NCI-H345 treated with DMSO at 0.1 percent for 48 hours (cell line): ENCODE data around the gene CCNDBP1.
"Not testable (repeated sequence)": the region's sequence is repeated elsewhere in the genome, so short reads cannot be mapped to it uniquely, and the experiment has no call there.

Source experiments
- DNase-seq: peaks from one replicate; lab custom pipeline; 2025; ENCODE audit not compliant: unreplicated experiment; lab: John Stamatoyannopoulos, UW

Gene CCNDBP1, protein sequence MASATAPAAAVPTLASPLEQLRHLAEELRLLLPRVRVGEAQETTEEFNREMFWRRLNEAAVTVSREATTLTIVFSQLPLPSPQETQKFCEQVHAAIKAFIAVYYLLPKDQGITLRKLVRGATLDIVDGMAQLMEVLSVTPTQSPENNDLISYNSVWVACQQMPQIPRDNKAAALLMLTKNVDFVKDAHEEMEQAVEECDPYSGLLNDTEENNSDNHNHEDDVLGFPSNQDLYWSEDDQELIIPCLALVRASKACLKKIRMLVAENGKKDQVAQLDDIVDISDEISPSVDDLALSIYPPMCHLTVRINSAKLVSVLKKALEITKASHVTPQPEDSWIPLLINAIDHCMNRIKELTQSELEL

DNA sequence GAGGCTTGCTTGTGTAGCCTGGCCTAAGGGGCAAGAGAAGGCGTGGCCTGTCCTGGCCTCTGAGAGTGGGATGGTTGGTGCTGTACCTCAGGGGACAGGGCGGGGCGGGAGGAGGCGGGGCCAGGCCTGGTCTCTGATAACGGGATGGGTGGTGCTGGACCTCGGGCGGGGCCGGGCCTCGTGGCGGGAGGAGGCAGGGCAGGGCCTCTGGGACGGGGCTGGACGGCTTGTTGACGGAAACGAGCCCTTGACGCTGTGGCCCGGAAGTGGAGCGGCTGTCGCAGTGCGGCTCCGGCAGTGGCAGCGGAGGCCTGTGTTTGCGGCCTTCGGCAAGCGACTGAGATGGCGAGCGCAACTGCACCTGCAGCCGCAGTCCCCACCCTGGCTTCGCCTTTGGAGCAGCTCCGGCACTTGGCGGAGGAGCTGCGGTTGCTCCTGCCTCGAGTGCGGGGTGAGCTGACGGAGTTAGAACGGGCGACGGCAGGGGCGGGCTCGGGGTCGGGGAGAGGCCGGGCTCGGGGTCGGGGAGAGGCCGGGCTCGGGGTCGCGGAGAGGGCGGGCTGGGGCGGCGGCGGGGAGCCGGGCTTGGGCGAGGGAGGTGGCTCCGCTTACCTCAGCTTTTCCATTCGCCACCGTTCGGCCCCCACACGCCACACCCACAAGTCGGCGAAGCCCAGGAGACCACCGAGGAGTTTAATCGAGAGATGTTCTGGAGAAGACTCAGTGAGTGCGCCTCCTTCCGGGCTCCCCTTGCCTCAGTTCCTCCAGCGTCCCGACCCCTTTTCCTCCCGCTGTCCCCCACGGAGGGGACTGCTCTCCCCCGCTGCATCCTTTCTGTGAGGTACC is at the start of gene CCNDBP1:
CCNDBP1 (plus strand) TSS at position 247 of the 846 bp plus-strand sequence; CDS start at position 343, 96 bp downstream.
- peak; percentile 49 for DNase-seq

DNA sequence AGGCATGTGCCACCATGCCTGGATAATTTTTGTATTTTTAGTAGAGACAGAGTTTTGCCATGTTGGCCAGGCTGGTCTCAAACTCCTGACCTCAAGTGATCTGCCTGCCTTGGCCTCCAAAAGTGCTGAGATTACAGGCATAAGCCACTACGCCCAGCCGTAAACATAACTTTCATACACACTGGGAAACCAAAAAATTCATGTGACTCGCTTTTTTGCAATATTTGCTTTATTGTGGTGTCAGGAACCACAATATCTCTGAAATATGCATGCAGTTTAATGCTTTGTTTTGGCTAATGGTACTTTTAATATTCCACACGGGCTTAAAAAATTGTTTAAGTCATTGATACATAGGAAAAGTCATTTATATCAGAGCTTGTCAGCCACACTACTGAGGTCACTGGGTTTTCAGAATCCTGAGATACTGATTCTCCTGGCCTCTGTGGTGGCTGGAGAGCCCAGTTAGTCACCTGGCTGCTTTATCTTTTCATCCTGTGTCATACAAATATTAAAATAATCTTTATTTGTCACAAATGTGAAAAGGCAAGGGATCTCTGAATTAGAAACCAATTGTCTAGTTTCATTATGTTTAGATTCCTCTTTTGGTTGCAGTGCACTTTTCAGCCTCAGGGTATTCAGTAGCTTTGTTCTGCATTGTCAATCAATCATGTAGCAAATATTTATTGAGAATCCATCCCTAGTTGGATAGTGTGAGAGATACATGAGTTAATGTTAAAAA is 41.8 kb upstream of the CCNDBP1 start:
- no peak for DNase-seq

DNA sequence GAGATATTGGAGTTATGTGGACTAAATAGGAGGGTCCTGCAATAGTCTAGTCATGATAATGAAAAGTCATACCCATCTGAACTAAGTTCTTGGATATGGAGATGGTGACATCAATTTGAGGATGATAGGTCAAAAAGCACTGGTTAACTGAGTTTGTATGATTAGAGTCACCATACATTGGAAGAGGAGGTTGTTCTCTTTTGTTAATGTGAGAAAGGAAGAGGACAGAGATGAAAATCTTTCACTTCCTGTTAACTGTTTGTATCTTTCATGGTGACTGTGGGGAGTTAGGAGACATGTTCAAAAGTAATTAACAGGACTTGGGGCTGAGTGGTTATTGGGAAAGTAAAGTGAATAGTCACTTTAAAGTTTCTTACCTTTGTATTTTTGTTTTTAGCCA is 40.7 kb upstream of the CCNDBP1 start:
- no peak for DNase-seq

DNA sequence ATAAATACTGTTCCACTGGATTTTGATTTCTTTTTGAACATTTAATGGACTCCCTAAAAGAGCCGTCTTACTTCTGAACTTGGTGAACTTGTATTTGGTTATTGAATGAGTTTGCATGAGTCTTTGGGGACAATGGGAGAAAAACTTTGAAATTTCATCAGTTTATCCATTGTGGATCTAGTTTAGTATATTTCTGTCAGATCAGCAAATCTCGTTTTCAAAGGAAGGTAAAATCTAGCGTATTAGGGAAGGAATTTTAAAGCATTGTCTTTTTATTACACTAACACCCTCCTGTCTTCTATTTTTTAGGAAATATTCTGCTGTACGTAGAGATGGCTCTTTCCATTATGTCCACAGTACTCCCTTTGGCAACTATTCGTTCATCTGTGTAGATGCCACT is 39.0 kb upstream of the CCNDBP1 start:
- DNase-seq, result no peak

DNA sequence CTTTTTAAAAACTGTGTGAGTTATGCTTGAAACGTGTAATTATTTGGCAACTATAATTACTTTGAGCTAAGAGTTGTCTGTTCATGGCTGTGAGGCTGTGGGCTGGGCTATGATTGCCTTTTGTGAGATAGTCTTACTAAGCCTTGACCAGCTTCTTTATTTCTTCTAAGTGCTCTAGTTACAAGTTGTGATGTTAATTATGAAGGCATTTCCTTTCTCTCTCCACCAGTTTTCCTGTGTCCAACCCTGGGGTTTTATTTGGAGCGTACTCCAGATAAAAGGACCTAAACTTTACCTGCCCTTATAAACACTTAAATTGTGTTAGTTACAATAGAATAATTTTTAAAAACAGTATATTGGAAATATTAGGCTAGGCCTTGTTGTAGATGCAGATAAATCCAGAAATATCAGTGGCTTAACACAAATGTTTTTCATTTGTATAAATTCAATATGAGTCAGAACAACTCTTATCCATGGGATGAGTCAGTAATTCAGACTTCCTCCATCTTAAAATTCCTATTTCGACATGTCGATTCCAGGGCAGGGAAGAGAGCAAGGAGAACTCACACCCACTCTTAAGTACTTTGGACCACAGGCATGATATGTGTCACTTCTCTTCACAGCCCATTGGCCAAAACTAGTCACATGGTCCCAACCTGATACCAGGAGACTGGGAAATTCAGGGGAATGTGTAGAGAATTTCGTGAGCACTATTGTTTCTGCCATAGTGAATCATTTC is 34.8 kb upstream of the CCNDBP1 start:
- no peak for DNase-seq

DNA sequence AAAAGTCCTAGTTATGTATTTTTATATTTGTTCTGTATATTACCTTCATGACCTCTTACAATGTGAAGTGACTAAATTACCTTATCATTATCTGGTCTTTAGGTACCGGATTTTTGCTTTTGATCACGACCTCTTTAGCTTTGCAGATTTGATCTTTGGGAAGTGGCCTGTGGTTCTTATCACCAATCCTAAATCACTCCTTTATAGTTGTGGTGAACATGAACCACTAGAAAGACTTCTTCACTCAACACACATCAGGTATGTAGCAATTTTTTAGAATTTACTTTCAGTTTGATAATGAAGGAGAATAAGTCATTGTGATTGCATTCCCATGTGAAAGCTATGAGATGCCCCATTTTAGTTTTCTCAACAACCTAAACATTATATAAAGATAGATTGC is 33.5 kb upstream of the CCNDBP1 start:
- DNase-seq, result no peak

DNA sequence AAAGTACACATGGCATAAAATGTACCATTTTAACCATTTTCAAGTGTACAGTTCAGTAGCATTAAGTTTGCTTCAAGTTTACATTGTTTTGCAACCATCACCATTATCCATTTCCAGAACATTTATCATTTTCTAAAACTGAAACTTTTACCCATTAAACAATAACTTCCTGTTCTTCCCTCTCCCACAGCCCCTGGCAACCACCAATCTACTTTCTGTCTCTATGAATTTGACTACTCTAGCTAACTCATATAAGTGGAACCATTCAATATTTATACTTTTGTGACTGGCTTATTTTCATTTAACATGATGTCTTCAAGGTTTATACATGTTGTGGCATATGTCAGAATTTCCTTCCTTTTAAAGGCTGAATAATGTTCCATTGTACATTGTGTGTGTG is 31.9 kb upstream of the CCNDBP1 start:
- DNase-seq, result no peak

DNA sequence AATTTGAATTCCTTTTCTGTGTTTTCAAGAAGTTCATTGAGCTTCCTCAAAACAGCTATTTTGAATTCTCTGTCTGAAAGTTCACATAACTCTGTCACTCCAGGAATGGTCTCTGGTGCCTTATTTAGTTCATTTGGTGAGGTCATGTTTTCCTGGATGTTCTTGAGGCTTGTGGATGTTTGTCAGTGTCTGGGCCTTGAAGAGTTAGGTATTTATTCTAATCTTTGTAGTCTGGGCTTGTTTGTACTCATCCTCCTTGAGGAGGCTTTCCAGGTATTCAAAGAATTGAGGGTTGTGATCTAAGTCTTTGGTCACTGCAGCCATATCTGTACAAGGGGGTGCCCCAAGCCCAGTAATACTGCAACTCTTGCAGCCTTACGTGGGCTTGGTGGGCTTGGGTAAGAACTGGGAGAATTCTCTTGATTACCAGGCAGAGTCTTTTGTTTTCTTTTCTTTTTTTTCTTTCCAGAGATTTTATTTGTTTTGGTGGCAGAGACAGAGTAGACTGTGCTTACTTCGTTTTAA is 19.3 kb upstream of the CCNDBP1 start:
- no peak for DNase-seq

DNA sequence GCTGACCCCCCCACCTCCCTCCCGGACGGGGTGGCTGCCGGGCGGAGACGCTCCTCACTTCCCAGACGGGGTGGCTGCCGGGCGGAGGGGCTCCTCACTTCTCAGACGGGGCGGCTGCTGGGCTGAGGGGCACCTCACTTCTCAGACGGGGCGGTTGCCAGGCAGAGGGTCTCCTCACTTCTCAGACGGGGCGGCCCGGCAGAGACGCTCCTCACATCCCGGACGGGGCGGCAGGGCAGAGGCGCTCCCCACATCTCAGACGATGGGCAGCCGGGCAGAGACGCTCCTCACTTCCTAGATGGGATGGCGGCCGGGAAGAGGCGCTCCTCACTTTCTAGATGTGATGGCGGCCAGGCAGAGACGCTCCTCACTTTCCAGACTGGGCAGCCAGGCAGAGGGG is 17.9 kb upstream of the CCNDBP1 start:
- DNase-seq, result not testable (repeated sequence)

DNA sequence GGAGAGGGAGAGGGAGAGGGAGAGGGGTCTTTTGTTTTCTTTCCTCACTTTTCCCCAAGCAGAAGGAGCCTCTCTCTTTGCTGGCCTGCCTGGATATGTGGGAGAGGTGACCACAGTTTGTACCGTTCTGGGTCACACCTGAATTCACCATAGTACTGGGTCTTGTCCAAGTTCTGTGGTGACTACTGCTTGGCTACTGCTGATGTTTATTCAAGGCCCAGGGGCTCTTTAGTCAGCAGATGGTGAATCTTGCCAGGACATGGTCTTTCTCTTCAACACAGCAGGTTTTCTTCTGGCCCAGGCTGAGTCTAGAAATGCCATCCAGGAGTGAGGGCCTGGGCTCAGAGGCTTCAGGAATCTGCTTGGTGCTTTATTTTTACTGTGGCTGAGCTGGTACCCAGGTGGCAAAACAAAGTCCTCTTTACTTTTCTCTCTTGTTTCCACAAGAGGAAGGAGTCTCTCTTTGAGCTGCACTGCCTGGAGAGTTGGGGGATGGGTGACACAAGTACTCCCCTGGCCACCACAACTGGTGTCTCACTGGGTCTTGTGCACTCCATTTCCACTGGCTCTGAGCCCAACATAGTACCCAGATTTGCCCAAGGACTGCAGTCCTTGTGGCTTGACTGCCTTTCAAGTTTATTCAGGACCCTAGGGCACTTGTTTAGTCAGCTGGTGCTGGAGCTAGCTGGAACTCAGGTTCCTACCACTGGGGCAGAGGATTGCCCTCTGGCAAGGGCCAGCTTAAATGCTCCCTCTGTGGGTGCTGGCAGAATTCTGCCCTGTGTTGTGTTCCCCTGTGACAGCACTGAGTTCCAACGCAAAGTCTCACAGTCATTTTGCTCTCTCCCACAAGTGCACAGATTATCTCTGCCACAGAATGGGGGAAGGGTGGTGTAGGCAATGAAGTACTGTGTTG is 16.8 kb upstream of the CCNDBP1 start:
- DNase-seq, result no peak

DNA sequence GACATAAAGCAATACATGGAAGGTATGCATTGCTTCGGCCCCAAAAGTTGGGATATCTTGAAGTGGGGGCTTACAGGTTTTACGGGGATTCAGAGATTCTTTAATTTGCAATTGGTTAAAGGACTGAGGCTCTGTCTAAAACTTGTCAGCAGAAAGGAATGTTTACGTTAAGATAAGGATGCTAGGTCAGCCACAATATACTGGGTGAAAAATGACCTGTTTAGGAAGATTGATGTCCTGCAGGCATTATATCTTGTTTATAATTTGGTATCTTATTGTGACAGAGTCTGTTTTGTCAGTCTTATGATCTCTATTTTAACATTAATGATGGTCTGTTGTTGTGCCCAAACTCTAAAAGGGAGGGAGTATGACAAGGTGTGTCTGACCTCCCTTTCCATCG is 15.3 kb upstream of the CCNDBP1 start:
- no peak for DNase-seq

DNA sequence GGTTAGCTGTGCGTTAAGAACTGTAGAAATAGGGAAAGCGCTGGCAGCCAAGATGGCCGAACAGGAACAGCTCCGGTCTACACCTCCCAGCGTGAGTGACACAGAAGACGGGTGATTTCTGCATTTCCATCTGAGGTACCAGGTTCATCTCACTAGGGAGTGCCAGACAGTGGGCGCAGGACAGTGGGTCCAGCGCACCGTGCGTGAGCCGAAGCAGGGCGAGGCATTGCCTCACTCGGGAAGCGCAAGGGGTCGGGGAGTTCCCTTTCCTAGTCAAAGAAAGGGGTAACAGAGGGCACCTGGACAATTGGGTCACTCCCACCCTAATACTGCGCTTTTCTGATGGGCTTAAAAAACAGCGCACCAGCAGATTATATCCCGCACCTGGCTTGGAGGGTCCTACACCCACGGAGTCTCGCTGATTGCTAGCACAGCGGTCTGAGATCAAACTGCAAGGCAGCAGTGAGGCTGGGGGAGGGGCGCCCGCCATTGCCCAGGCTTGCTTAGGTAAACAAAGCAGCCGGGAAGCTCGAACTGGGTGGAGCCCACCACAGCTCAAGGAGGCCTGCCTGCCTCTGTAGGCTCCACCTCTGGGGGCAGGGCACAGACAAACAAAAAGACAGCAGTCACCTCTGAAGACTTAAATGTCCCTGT is 9.4 kb upstream of the CCNDBP1 start:
- DNase-seq, result not testable (repeated sequence)

DNA sequence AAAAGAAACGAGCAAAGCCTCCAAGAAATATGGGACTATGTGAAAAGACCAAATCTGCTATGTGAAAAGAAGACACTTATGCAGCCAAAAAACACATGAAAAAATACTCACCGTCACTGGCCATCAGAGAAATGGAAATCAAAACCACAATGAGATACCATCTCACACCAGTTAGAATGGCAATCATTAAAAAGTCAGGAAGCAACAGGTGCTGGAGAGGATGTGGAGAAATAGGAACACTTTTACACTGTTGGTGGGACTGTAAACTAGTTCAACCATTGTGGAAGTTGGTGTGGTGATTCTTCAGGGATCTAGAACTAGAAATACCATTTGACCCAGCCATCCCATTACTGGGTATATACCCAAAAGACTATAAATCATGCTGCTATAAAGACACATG is 8.1 kb upstream of the CCNDBP1 start:
- not testable (repeated sequence) for DNase-seq

DNA sequence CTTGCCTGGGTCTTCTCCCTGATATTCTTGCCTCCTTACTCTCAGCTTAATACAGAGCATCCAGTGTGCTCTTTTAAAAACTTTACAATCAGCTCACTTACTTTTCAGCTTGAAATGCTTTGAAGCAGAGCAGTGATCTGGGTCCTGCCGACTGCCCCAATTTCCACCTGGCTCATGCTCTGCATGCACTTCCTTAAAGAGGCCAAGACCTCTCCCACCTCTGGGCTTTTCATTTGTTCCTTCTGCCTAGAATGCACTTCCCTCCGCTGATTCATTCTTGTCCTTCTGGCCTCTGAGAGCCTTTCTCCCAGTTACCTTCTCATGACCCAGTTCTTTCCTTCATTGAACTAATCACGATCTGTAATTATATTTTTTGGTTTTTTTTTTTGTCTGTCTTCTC is 1.9 kb upstream of the CCNDBP1 start:
- DNase-seq, result no peak

DNA sequence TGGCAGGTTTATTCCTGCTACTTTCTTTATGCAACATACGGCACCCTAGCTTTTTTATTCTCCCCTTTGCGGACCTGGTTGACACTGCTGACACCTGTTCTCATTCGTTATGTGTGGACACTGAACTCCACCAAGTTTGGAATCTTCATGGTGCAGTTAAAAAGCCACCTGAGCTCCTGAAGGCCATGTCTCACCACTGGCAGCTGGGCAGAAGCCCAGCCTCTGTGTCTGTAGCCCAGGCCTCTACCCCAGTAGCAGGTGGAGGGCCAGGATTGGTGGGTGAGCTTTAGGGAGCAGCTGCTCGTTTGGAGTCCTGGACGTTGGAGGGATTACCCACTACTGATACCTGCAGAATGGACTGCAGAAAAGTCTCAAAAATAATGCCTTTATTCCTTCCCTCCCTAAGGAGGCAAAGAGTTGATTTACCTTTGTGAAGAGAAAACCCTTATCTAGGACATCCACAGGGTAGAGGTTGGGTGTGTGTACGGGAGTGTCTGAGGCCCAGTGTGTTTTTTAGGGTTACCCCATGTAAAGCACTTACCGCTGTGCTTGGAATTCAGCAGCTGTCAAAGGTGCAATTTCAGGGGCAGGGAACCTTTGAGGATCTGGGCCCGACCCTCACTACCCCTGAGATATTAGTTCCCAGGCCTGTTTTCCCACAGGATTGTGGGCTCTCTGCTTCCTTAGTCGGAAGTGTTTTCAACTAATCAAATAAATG is 637 bp upstream of the CCNDBP1 start:
- no peak for DNase-seq

DNA sequence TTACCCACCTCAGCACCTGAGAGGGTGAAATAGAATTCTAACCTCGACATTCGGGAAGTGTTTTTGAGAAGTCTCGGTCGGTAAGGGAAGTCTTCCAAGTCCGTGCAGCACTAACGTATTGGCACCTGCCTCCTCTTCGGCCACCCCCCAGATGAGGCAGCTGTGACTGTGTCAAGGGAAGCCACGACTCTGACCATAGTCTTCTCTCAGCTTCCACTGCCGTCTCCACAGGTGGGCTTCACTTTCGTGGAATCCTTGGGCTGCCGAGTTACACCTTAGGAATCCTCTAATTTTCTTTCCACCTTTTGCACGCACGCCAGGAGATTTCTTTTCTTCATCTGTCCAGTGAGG is 775 bp downstream of the CCNDBP1 start:
- no peak for DNase-seq

DNA sequence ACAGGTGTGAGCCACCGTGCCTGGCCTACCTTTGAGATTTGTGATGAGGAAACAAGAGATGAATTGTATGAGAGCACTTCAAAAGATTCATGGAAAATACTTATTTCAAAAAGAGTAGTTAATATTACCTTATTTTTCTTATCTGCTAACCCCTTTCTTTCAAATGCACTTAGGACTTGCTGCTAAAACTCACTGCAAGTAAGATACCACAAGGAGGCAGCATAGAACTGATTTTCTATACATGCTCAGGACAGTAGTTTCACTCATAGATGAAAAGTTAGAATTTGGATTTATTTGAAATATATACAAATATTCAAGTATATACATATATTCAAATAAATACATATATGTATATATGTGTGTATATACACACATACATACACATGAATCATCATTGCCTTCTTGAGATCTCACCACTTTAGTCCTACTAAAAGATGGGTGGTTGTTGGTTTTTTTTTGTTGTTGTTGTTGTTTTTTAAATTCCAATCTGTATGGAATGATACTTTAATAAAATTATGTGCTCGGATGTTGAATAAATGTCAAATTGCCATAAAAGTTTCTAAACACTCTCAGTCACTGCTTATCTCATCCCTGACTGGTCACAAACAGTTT is 2.4 kb downstream of the CCNDBP1 start:
- no peak for DNase-seq

DNA sequence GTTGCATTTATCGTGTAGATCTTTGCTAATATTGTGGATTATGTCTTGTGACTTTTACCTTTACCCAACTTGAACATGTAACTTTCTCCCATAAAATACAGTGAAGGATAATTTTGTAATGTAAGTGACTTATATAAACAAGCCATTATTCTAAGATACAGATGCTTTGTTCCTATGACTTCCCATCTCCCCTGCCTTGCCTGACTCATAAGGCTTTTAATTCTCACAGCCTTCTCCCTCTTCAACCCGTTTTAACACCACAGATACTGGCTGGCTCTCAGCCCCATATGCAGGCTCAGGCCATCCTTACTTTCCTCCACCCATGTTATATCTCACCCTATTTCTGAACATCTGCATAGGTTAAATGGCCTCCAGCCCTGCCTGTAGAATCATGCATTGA is 4.1 kb downstream of the CCNDBP1 start:
- no peak for DNase-seq
